ENCODE data around the gene EIF4A2.
A peak's percentile ranks its signal among the peaks of the same experiment; 100 is the strongest.
"Not testable (repeated sequence)": the region's sequence is repeated elsewhere in the genome, so short reads cannot be mapped to it uniquely, and the experiment has no call there.

EIF4A2 gene

GRCh38 chr3:186785495-186786018, 2.2 kb downstream of the EIF4A2 start:
- no peak for DNase-seq

- no peak for DNase-seq
Observed at GRCh38 chr3:186786922-186787321, 3.5 kb downstream of the EIF4A2 start.

GRCh38 chr3:186787642-186788481, 4.5 kb downstream of the EIF4A2 start:
- no peak for DNase-seq

GRCh38 chr3:186788482-186789370, 5.3 kb downstream of the EIF4A2 start:
- DNase-seq: no peak

- no peak for DNase-seq
Observed at GRCh38 chr3:186789554-186790260, 6.3 kb downstream of the EIF4A2 start.

GRCh38 chr3:186790261-186790981, 7.0 kb downstream of the EIF4A2 start:
- DNase-seq: peak; percentile 38

GRCh38 chr3:186798239-186798874, 15.0 kb downstream of the EIF4A2 start:
- DNase-seq: no peak

- no peak for DNase-seq
Observed at GRCh38 chr3:186800285-186800684, 16.9 kb downstream of the EIF4A2 start.

- DNase-seq: no peak
Observed at GRCh38 chr3:186802701-186803100, 19.3 kb downstream of the EIF4A2 start.

- DNase-seq: not testable (repeated sequence)
Observed at GRCh38 chr3:186803447-186803846, 20.1 kb downstream of the EIF4A2 start.

GRCh38 chr3:186806089-186807055, 23.0 kb downstream of the EIF4A2 start, which contains the start of gene RFC4:
RFC4 (minus strand) TSS chr3:186806482; CDS start chr3:186804713, 1,769 bp downstream.
- DNase-seq: peak; percentile 89

- no peak for DNase-seq
Observed at GRCh38 chr3:186807231-186807630, 23.9 kb downstream of the EIF4A2 start.

GRCh38 chr3:186810336-186810996, 27.1 kb downstream of the EIF4A2 start:
- DNase-seq: no peak

GRCh38 chr3:186811313-186811712, 27.9 kb downstream of the EIF4A2 start:
- not testable (repeated sequence) for DNase-seq

- no peak for DNase-seq
Observed at GRCh38 chr3:186814100-186814499, 30.7 kb downstream of the EIF4A2 start.

- DNase-seq: no peak
Observed at GRCh38 chr3:186815435-186815834, 32.1 kb downstream of the EIF4A2 start.

- DNase-seq: no peak
Observed at GRCh38 chr3:186818516-186818915, 35.1 kb downstream of the EIF4A2 start.

GRCh38 chr3:186818956-186819355, 35.6 kb downstream of the EIF4A2 start:
- no peak for DNase-seq
